K562 (cell line): ENCODE data around the gene COL20A1. TPM values are rescaled to one million over a fixed set of nuclear protein-coding genes. Genes with fewer than 3 reads are reported as not detected.

Experiments
- ATAC-seq: fragments of 200-7000 bp; cut with Tn5 transposase; 3 replicates; pipeline ENCODE4 v1.9.1; 2020; ENCODE audit warnings: moderate library complexity
- BruUV-seq: library from RNA; stranded (reverse); fragments of 400-500 nt; replicated peaks from 2 replicates; lab custom pipeline; 2021; lab: Mats Ljungman, UMichigan
- CTCF ChIA-PET: fragments of 300-600 bp; formaldehyde crosslinking; extraction: SDS; loops from one replicate; lab custom pipeline; 2021; ENCODE audit warnings: low intra/inter-chr PET ratio; lab: Yijun Ruan, JAX
- POLR2A ChIA-PET: fragments of 300-600, 350-650 bp; sonication (Branson Sonifier 250); formaldehyde crosslinking; extraction: SDS; loops from one replicate; lab custom pipeline; 2021; ENCODE audit warnings: antibody characterized with exemption, inconsistent platforms; lab: Yijun Ruan, JAX
- DNase-seq, 4 experiments: peaks; one replicate each; pipeline versions ENCODE4 v3.0.0 to v3.0.0-alpha.2; 2011 to 2018; ENCODE audit warnings: low spot score in 3 of 4, mixed read lengths in 3 of 4; ENCODE audit errors: extremely low read depth in 1 of 4
- FAIRE-seq: peaks from 2 replicates; lab custom pipeline; 2011; peaks lifted over from hg19 to GRCh38; lab: Jason Lieb, UNC
- H2AFZ ChIP-seq: 2 replicates; pipeline ENCODE4 v1.6.0; 2011; ENCODE audit warnings: low read depth, low read length, control low read depth, inconsistent platforms
- H3K27ac ChIP-seq: fragments of 200-600 bp; 3 replicates; pipeline ENCODE4 v1.8.0; 2011; ENCODE audit warnings: low read depth, mild to moderate bottlenecking, control low read depth, inconsistent platforms, low read length, moderate library complexity, mixed read lengths; ENCODE audit errors: extremely low read depth
- H3K27me3 ChIP-seq, 2 experiments: fragments of 300-600 bp in 1 of 2; 2 replicates in 1 of 2; 3 replicates in 1 of 2; pipeline versions ENCODE4 v1.6.0 to v1.8.0; 2011; ENCODE audit warnings: inconsistent platforms in 2 of 2, low read length in 2 of 2, mild to moderate bottlenecking in 1 of 2, mixed read lengths in 1 of 2, moderate library complexity in 1 of 2; ENCODE audit not compliant: control insufficient read depth in 2 of 2, insufficient read depth in 2 of 2
- H3K36me3 ChIP-seq: fragments of 300-600 bp; 3 replicates; pipeline ENCODE4 v1.8.0; 2011; ENCODE audit warnings: mild to moderate bottlenecking, low read length, inconsistent platforms; ENCODE audit not compliant: control insufficient read depth, insufficient read depth
- H3K4me1 ChIP-seq, 2 experiments: fragments of 200-600 bp in 1 of 2; replicated peaks in 1 of 2; 2 replicates in 1 of 2; 3 replicates in 1 of 2; pipeline versions ENCODE4 v1.5.1 to v1.8.0; 2011; ENCODE audit warnings: inconsistent platforms in 2 of 2, low read length in 2 of 2, mild to moderate bottlenecking in 1 of 2, mixed read lengths in 1 of 2, moderate library complexity in 1 of 2; ENCODE audit not compliant: control insufficient read depth in 2 of 2, insufficient read depth in 2 of 2
- H3K4me2 ChIP-seq: 2 replicates; pipeline ENCODE4 v1.6.1; 2011; ENCODE audit warnings: low read length, control low read depth, inconsistent platforms, mixed read lengths; ENCODE audit not compliant: insufficient read depth
- H3K4me3 ChIP-seq: fragments of 200-600 bp; sonication (generic), shearing (Covaris generic); 2 replicates; pipeline ENCODE4 v1.5.1; 2016; ENCODE audit warnings: control low read depth, inconsistent platforms
- H3K79me2 ChIP-seq: fragments of 200-600 bp; 3 replicates; pipeline ENCODE4 v1.8.0; 2011; ENCODE audit warnings: low read length, inconsistent platforms; ENCODE audit not compliant: control insufficient read depth, insufficient read depth
- H3K9ac ChIP-seq, 2 experiments: 2 replicates each; pipeline versions ENCODE4 v1.6.0 to v1.6.1; 2011; ENCODE audit warnings: low read depth in 2 of 2, low read length in 2 of 2, control low read depth in 1 of 2, inconsistent platforms in 1 of 2, mild to moderate bottlenecking in 1 of 2, mixed read lengths in 1 of 2; ENCODE audit not compliant: insufficient read depth in 1 of 2
- H3K9me1 ChIP-seq: one replicate; pipeline ENCODE4 v1.6.0; 2011; ENCODE audit warnings: inconsistent platforms, mild to moderate bottlenecking, low read length, moderate library complexity; ENCODE audit not compliant: control insufficient read depth, insufficient read depth
- H3K9me3 ChIP-seq: replicated peaks from 2 replicates; pipeline ENCODE4 v1.5.1; 2011; ENCODE audit warnings: low read depth, low read length, inconsistent platforms; ENCODE audit not compliant: control insufficient read depth, insufficient read depth
- H4K20me1 ChIP-seq: replicated peaks from 2 replicates; pipeline ENCODE4 v1.6.1; 2011; ENCODE audit warnings: low read length, inconsistent platforms, mixed read lengths; ENCODE audit not compliant: control insufficient read depth, insufficient read depth
- CHD4 ChIP-seq: fragments of 200-600 bp; sonication (generic); IDR thresholded peaks from 3 replicates; pipeline ENCODE4 v1.6.1; 2012; ENCODE audit warnings: low read depth, mild to moderate bottlenecking, mixed read lengths, low read length, inconsistent platforms; ENCODE audit not compliant: insufficient read depth, insufficient replicate concordance, poor library complexity, severe bottlenecking
- DDX20 ChIP-seq: fragments of 450-650 bp; IDR thresholded peaks from 2 replicates; pipeline ENCODE4 v1.6.1; 2016; ENCODE audit warnings: missing genetic modification characterization, low read depth, mild to moderate bottlenecking, missing compliant biosample characterization, moderate library complexity
- EGR1 ChIP-seq: fragments of 450-650 bp; conservative IDR thresholded peaks from 2 replicates; pipeline ENCODE4 v1.6.1; 2017; ENCODE audit warnings: mild to moderate bottlenecking
- KLF6 ChIP-seq: fragments of 250-450 bp; sonication (Bioruptor Pico); IDR thresholded peaks from 2 replicates; pipeline ENCODE4 v1.4.0; 2020; ENCODE audit warnings: mild to moderate bottlenecking, moderate library complexity, borderline replicate concordance
- MBD2 ChIP-seq: sonication (generic); IDR thresholded peaks from 2 replicates; pipeline ENCODE4 v1.6.1; 2016; ENCODE audit warnings: low read depth, borderline replicate concordance
- NKRF ChIP-seq: fragments of 450-650 bp; IDR thresholded peaks from 2 replicates; pipeline ENCODE4 v1.6.1; 2016; ENCODE audit warnings: borderline replicate concordance
- RFX1 ChIP-seq: fragments of 450-650 bp; IDR thresholded peaks from 2 replicates; pipeline ENCODE4 v1.6.1; 2016; ENCODE audit warnings: mild to moderate bottlenecking, moderate library complexity
- RFX5 ChIP-seq: IDR thresholded peaks from 2 replicates; pipeline ENCODE4 v1.6.1; 2011; ENCODE audit warnings: low read depth, mild to moderate bottlenecking, improper control_type of control experiment, low read length
- TAF1 ChIP-seq: IDR thresholded peaks from 2 replicates; pipeline ENCODE4 v1.6.1; 2011; ENCODE audit warnings: mild to moderate bottlenecking, low read length, moderate library complexity; ENCODE audit not compliant: insufficient read depth, control insufficient read depth, severe bottlenecking; ENCODE audit errors: extremely low read depth
- ZC3H11A ChIP-seq: IDR thresholded peaks from 2 replicates; pipeline ENCODE4 v1.6.1; 2012; ENCODE audit warnings: low read depth, low read length, improper control_type of control experiment
- ZNF124 ChIP-seq: sonication (generic); formaldehyde crosslinking; IDR thresholded peaks from 2 replicates; pipeline ENCODE4 v1.8.1; 2022; ENCODE audit warnings: missing genetic modification reagents
- ZNF197 ChIP-seq: fragments of 200-800 bp; sonication (Bioruptor generic); IDR thresholded peaks from 2 replicates; pipeline ENCODE4 v1.6.1; 2016; ENCODE audit warnings: low read depth, missing genetic modification characterization, missing compliant biosample characterization
- ZNF436 ChIP-seq: fragments of 250-450, 450-650 bp; sonication (Bioruptor Pico); formaldehyde crosslinking; IDR thresholded peaks from 2 replicates; pipeline ENCODE4 v1.7.0; 2020; ENCODE audit warnings: mild to moderate bottlenecking
- ZNF444 ChIP-seq: fragments of 250-450 bp; sonication (Bioruptor Pico); IDR thresholded peaks from 2 replicates; pipeline ENCODE4 v1.4.0; 2020; ENCODE audit warnings: mild to moderate bottlenecking, moderate library complexity
- WGBS: fragments of 100-300 bp; shearing (Covaris generic); methylation state at CpG from one replicate; pipeline ENCODE4 v1.1.6; 2016; ENCODE audit warnings: low coverage, mixed read lengths; ENCODE audit not compliant: insufficient coverage; ENCODE audit errors: missing lambda C conversion rate; 5-methylcytosine and 5-hydroxymethylcytosine counted together
- in situ Hi-C: fragments of 300-500 bp; cut with MboI; formaldehyde crosslinking; loops from 4 replicates; pipeline ENCODE4 v1.15.0; 2018; ENCODE audit warnings: inconsistent platforms, mixed read lengths
- intact Hi-C: fragments of 100-400 bp; cut with micrococcal nuclease; formaldehyde crosslinking; loops from 2 replicates; pipeline ENCODE4 v1.14.2; 2022
- polyA plus RNA-seq, 8 experiments: library from polyadenylated mRNA; depleted of rRNA in 4 of 8; stranded (reverse) in 5 of 8; unstranded in 3 of 8; fragments of >200 nt; fragmentation: Nextera tagmentation in 2 of 8; fragmentation: Illumina TruSeq in 1 of 8; extraction: Ambion mirVana in 2 of 8; extraction: Trizol in 1 of 8; gene quantifications; 2 replicates each; pipeline versions ENCODE4 v1.2.1 to v1.2.3, GENCODE V29; 2011 to 2014; ENCODE audit warnings: inconsistent platforms in 1 of 8, missing spikeins in 1 of 8
- total RNA-seq, 7 experiments: library from RNA; depleted of rRNA in 6 of 7; stranded (reverse); fragments of >200 nt in 6 of 7; fragmentation: Illumina TruSeq in 2 of 7; extraction: Trizol in 2 of 7; gene quantifications; 2 replicates each; pipeline versions ENCODE4 v1.2.1 to v1.2.3, GENCODE V29; 2011 to 2021; ENCODE audit warnings: low replicate concordance in 1 of 7
- TF ChIP-seq, protein P1 (sequence below): fragments of 450-650 bp; IDR thresholded peaks from 2 replicates; pipeline ENCODE4 v1.6.1; 2017; ENCODE audit warnings: antibody characterized with exemption, mild to moderate bottlenecking

The COL20A1 gene
- total and polyA plus RNA-seq, 9 of the 15 experiments (the other 6 are each of a cell fraction or from before 2014, with no cell fraction given) = not detected

DNA sequence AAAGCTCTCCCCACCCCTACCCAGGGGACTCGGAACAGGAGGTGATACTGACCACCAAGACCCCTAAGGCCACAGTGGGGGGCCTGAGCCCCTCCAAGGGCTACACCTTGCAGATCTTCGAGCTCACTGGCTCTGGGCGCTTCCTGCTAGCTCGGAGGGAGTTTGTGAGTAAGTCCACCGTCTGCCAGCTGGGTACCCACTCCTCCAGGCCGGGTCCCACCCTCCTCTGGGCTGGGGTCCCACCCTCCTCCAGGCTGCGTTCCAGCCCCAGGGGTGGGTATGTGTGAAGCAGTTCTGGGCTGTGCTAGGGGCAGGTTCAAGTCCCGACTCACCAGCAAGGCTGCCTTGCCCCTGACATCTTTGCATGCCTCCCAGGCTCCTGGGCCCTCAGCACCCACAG, 12.4 kb downstream of the COL20A1 start:
- no peak for FAIRE-seq
- H3K9me1 ChIP-seq = no peaks in the 10 kb centered on the region
- H3K79me2 ChIP-seq = no peaks in the 10 kb centered on the region
- BruUV-seq = no TSS peak
- H3K4me3 ChIP-seq = no peak overlapping the region
- H2AFZ ChIP-seq = no peak overlapping the region
- peaks cover 0 to 26% of the 10 kb centered on the region in 2 experiments; a peak in 2 of 5 replicates for H3K4me1 ChIP-seq
- 0 out of 2 replicates have a peak, but pooled peaks cover 7% of the 10 kb centered on the region for H4K20me1 ChIP-seq
- WGBS = 2% methylated on average over 8 of the region's 8 CpGs
- no peaks in the 10 kb centered on the region for H3K36me3 ChIP-seq
- no peak for DNase-seq
- no peaks in the 10 kb centered on the region for H3K9me3 ChIP-seq
- ChIA-PET CTCF (no interaction called here), POLR2A (no interaction called here)
- intact Hi-C loops (no loop called here), in situ Hi-C loops (no loop called here)
- no peak for ATAC-seq
- H3K4me2 ChIP-seq = no peak overlapping the region
- H3K27ac ChIP-seq = no peak overlapping the region
- TF ChIP-seq EGR1 (no peak), DDX20 (tag) (no peak), ZNF436 (CRISPR knock-in tag) (no peak), ZNF197 (no peak), ZNF124 (no peak), RFX1 (no peak), RFX5 (no peak), NKRF (no peak), KLF6 (CRISPR knock-in tag) (no peak), ZNF444 (CRISPR knock-in tag) (no peak), CHD4 (no peak), TAF1 (no peak), ZC3H11A (no peak), MBD2 (no peak)
- TF ChIP-seq, protein P1, sequence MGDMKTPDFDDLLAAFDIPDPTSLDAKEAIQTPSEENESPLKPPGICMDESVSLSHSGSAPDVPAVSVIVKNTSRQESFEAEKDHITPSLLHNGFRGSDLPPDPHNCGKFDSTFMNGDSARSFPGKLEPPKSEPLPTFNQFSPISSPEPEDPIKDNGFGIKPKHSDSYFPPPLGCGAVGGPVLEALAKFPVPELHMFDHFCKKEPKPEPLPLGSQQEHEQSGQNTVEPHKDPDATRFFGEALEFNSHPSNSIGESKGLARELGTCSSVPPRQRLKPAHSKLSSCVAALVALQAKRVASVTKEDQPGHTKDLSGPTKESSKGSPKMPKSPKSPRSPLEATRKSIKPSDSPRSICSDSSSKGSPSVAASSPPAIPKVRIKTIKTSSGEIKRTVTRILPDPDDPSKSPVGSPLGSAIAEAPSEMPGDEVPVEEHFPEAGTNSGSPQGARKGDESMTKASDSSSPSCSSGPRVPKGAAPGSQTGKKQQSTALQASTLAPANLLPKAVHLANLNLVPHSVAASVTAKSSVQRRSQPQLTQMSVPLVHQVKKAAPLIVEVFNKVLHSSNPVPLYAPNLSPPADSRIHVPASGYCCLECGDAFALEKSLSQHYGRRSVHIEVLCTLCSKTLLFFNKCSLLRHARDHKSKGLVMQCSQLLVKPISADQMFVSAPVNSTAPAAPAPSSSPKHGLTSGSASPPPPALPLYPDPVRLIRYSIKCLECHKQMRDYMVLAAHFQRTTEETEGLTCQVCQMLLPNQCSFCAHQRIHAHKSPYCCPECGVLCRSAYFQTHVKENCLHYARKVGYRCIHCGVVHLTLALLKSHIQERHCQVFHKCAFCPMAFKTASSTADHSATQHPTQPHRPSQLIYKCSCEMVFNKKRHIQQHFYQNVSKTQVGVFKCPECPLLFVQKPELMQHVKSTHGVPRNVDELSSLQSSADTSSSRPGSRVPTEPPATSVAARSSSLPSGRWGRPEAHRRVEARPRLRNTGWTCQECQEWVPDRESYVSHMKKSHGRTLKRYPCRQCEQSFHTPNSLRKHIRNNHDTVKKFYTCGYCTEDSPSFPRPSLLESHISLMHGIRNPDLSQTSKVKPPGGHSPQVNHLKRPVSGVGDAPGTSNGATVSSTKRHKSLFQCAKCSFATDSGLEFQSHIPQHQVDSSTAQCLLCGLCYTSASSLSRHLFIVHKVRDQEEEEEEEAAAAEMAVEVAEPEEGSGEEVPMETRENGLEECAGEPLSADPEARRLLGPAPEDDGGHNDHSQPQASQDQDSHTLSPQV = no peak
- peaks cover 0 to 42% of the 10 kb centered on the region in 2 experiments; a peak in 2 of 5 replicates for H3K27me3 ChIP-seq
- H3K9ac ChIP-seq = no peak overlapping the region; a peak in 1 of 4 replicates
